Right lobe of liver (tissue), 6 donors: ENCODE data around the gene SLC44A1. TPM values are rescaled to one million over a fixed set of nuclear protein-coding genes. Genes with fewer than 3 reads are reported as not detected.

Experiments
- ATAC-seq, 4 donors: fragments of 200-7000 bp; cut with Tn5 transposase; one replicate each; pipeline ENCODE4 v1.9.1; 2020; ENCODE audit warnings: mild to moderate bottlenecking in 4 of 4, moderate library complexity in 4 of 4
- DNase-seq, 3 donors: peaks; one replicate each; pipeline ENCODE4 v3.0.0-alpha.2; 2020
- H3K27ac ChIP-seq, 3 donors: fragments of 200-600 bp; one replicate each; pipeline ENCODE4 v1.8.0; 2022
- H3K27me3 ChIP-seq, 2 donors: fragments of 200-600 bp; one replicate each; pipeline ENCODE4 v1.8.0; 2022
- H3K36me3 ChIP-seq, 4 donors: fragments of 200-600 bp; sonication (generic) in 1 of 4; one replicate each; pipeline versions ENCODE4 v1.5.1 to v1.8.0; 2017 to 2022; ENCODE audit warnings: control low read depth in 1 of 4
- H3K4me1 ChIP-seq, 4 donors: fragments of 200-600 bp; sonication (generic) in 1 of 4; one replicate each; pipeline versions ENCODE4 v1.5.1 to v1.8.0; 2017 to 2022; ENCODE audit warnings: control low read depth in 1 of 4
- H3K4me3 ChIP-seq, 3 donors: fragments of 200-600 bp; one replicate each; pipeline ENCODE4 v1.8.0; 2022
- H3K9me3 ChIP-seq, 4 donors: fragments of 200-600 bp; sonication (generic) in 1 of 4; one replicate each; pipeline versions ENCODE4 v1.5.1 to v1.8.0; 2017 to 2022; ENCODE audit warnings: control low read depth in 1 of 4
- POLR2A ChIP-seq: fragments of 450-650 bp; IDR thresholded peaks from one replicate; pipeline ENCODE4 v1.6.1; 2017; ENCODE audit warnings: antibody characterized with exemption, mild to moderate bottlenecking
- WGBS: methylation state at CpG from one replicate; pipeline ENCODE4 v1.1.6; 2018; ENCODE audit warnings: low coverage, low lambda C conversion rate; ENCODE audit not compliant: insufficient coverage; ENCODE audit errors: missing lambda C conversion rate; 5-methylcytosine and 5-hydroxymethylcytosine counted together
- intact Hi-C, 2 donors: fragments of 100-400 bp; cut with DNase I; formaldehyde crosslinking; loops; one replicate each; pipeline versions ENCODE4 v1.11.2 to v1.14.1; 2022
- total RNA-seq, 6 experiments: library from RNA; depleted of rRNA in 2 of 6; stranded (reverse); fragments of >200 nt in 2 of 6; fragmentation: NEBNext Ultra II Directional in 3 of 6; extraction: Animal tissue kit (Norgen Biotek cat#: 25700) in 3 of 6; gene quantifications; one replicate each; pipeline versions ENCODE4 v1.1.0 to v1.2.4, GENCODE V29; 2016 to 2023
- TF ChIP-seq, protein P1 (sequence below), 4 donors: fragments of 200-600 bp in 3 of 4; fragments of 450-650 bp in 1 of 4; IDR thresholded peaks; one replicate each; pipeline versions ENCODE4 v1.5.1 to v1.8.0; 2016 to 2022; ENCODE audit warnings: antibody characterized with exemption in 4 of 4, mild to moderate bottlenecking in 2 of 4
- donor health status: DM: no; HTN: yes; CAD: no.
- donor health status: DM: no; HTN: no; CAD: no.
- donor health status: DM: no; HTN: no; CAD: no.
- donor health status: DM: no; HTN: yes; CAD: no.
- donor health status: DM: no; HTN: yes; CAD: no.

SLC44A1 gene
- total RNA-seq, 6 experiments from 2014 or later: 44.7 to 73.2 (median 50.1) TPM

DNA sequence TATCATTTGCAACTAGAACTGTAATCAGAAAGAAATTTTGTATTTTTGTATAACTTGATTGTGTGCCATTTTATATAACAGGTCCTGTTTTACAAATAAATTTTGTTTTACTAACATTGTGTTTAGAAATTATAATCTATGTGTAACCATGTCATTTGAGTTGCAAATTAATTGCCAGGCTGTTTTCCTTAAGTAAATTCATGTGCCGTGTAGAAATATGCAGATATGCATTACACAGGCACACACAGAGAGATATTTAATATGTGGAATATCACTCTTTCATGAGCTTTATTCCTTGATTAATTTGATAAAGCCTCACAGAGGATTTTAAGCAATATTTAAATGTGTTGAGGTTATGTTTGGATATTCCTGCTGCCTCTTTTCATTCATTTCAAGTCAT is 146.8 kb downstream of the SLC44A1 start:
- H3K4me1 ChIP-seq: no peaks in the 10 kb centered on the region
- H3K9me3 ChIP-seq: no peaks in the 10 kb centered on the region
- intact Hi-C loops: no loop called here
- H3K27ac ChIP-seq: no peak overlapping the region
- peaks cover 0 to 3% (median 0%) of the 10 kb centered on the region in 4 donors for H3K36me3 ChIP-seq
- H3K27me3 ChIP-seq: no peaks in the 10 kb centered on the region
- H3K4me3 ChIP-seq: no peak overlapping the region
- no peak for TF ChIP-seq POLR2A
- TF ChIP-seq, protein P1, sequence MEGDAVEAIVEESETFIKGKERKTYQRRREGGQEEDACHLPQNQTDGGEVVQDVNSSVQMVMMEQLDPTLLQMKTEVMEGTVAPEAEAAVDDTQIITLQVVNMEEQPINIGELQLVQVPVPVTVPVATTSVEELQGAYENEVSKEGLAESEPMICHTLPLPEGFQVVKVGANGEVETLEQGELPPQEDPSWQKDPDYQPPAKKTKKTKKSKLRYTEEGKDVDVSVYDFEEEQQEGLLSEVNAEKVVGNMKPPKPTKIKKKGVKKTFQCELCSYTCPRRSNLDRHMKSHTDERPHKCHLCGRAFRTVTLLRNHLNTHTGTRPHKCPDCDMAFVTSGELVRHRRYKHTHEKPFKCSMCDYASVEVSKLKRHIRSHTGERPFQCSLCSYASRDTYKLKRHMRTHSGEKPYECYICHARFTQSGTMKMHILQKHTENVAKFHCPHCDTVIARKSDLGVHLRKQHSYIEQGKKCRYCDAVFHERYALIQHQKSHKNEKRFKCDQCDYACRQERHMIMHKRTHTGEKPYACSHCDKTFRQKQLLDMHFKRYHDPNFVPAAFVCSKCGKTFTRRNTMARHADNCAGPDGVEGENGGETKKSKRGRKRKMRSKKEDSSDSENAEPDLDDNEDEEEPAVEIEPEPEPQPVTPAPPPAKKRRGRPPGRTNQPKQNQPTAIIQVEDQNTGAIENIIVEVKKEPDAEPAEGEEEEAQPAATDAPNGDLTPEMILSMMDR (IDR thresholded peaks at IDR 0.05): no peak
- no peak for ATAC-seq
- no peak for DNase-seq
- WGBS: 100% methylated on average over 1 of the region's 1 CpG

DNA sequence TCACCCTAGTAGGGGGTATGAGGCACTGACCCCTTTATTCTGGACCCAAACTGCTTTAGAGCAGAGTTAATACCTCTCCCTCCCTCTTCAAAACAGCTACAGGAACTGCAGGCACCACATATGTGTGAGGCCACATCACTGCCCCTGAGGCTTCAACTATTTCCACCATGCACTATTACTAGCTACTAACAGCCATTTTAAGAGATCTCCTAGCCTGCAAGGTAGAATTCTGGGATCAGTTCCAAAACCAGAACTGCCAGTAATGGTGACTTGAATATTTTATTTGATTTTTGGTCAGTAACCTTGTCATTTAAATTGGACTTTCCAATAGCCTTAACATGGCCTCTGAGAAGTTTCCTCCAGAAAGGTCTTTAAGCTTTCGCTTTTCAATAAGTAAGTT is 148.1 kb downstream of the SLC44A1 start:
- WGBS: 86% methylated on average over 1 of the region's 1 CpG
- intact Hi-C loops: no loop called here
- ATAC-seq (no peak), DNase-seq (no peak)
- no peak for TF ChIP-seq POLR2A
- TF ChIP-seq, protein P1 (IDR thresholded peaks at IDR 0.05): no peak
- H3K4me3 ChIP-seq: no peak overlapping the region
- no peaks in the 10 kb centered on the region for H3K27me3 ChIP-seq
- H3K9me3 ChIP-seq: no peaks in the 10 kb centered on the region
- H3K27ac ChIP-seq: no peak overlapping the region
- H3K4me1 ChIP-seq: no peaks in the 10 kb centered on the region
- H3K36me3 ChIP-seq: no peaks in the 10 kb centered on the region

DNA sequence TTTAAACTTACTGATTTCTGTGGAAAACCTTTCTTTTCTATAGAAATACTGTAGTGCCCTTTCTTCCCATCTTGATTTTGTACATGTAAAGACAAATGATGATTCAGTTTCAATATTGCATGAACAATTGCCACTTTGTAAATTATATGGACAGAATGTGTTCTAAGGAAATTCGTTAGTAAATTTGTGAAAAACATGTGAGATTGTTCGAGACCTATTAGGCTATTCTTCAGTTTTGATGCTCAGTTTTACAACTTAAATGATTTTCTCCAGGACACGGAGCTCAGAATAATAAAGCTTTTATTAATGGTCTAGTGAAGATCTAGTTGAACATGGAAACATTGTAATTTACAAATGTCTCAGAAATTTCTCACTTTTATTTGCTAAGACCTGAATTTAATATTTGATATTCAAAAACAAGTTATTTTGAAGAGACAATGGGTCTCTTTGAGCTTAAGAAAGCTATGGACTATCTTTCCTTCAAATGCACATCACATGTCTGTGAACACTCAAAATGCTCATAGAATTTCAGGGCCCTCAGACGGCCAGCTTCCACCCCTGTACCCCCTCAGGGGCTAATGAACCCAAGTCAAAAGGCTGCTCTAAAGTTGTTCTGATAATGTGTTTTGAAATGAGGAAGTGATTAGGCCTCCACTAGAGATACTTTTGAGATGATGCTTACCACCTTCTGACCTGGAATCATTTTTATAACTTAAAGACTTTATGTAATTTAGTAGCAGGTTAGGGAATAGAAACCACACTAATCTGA is 149.3 kb downstream of the SLC44A1 start:
- Histone ChIP-seq H3K27ac (no peak overlapping the region), H3K27me3 (no peaks in the 10 kb centered on the region), H3K4me1 (no peaks in the 10 kb centered on the region), H3K36me3 (no peaks in the 10 kb centered on the region), H3K9me3 (no peaks in the 10 kb centered on the region), H3K4me3 (no peak overlapping the region)
- TF ChIP-seq, protein P1 (IDR thresholded peaks at IDR 0.05): no peak
- no peak for TF ChIP-seq POLR2A
- 91% methylated on average over 4 of the region's 4 CpGs for WGBS
- no peak for ATAC-seq
- DNase-seq: no peak
- intact Hi-C loops: no loop called here

DNA sequence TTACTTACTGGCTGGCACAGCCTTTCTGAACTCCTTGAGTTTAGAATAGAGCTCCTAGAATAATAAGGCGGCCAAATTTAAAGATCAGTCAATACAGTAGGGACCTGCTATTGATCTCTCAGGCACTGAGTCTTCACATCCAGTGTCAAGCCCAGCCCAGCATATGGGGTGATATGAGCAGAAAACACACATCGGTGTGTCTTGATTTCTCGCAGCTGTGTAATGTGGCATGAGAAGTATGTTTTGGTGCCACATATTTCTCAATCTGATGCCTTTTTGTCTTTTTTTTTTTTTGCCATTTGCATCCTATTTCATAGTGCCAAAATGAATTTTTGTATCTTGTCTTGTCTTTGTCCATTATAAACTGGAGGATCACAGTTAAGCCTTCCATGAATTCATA is 152.0 kb downstream of the SLC44A1 start:
- no peak for ATAC-seq
- intact Hi-C loops: no loop called here
- H3K4me1 ChIP-seq: no peaks in the 10 kb centered on the region
- no peak overlapping the region for H3K27ac ChIP-seq
- H3K9me3 ChIP-seq: no peaks in the 10 kb centered on the region
- no peak for DNase-seq
- no peaks in the 10 kb centered on the region for H3K36me3 ChIP-seq
- H3K4me3 ChIP-seq: no peak overlapping the region
- 95% methylated on average over 3 of the region's 3 CpGs for WGBS
- no peaks in the 10 kb centered on the region for H3K27me3 ChIP-seq
- no peak for TF ChIP-seq POLR2A
- TF ChIP-seq, protein P1 (IDR thresholded peaks at IDR 0.05): no peak
